CD4-positive, alpha-beta T cell treated with Interleukin-12 subunit alpha and Interleukin-12 subunit beta, for 1 hour (primary cell): ENCODE results near the gene TMEM256.

Experiments used
- DNase-seq: peaks from one replicate; pipeline ENCODE4 v3.0.0-alpha.2; 2020

Gene TMEM256

DNA sequence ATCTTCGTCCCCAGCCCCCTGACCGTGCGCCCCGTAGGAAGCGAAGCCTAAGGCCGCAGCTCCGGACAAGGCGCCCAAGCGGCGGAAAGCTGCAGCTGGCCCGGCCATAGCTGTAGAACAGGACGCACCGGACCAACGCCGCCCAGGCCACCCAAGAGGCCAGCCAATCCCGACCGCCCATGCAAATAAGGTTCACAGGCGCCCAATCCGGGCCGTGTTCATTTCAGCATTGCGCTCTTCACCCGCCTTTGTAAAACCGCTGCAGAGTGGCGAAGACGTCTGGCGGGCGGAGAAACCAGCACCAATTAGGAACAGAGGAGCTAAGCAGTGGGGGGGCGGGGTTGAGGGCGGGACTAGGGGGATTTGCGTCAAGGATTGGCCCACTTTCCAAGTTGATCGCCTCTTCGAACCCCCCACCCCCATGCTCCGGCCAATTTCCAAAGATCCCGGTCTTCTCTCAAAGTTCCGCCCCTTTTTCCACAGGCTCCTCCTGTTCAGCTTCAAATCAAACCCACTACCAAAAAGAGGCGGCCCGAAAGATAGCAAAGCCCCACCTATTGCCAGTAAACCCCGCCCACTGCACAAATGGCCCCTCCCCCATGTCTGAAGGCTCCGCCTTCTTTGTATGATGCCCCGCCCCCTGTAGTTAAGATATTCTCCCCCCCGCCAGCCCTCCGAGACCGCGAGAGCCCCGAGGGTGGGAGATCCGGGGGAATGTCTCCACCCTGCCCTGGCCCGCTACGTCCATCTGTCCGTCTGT is at the start of gene TMEM256:
TMEM256 (minus strand) TSS at position 121 of the 760 bp plus-strand sequence; CDS start at position 108, 13 bp downstream.
- DNase-seq, result peak; percentile 97

- no peak for DNase-seq
These were observed 44.6 kb upstream of the TMEM256 start for GRCh38 chr17:7448461-7448860.

- peak; percentile 48 for DNase-seq
These were observed 41.7 kb upstream of the TMEM256 start for GRCh38 chr17:7445619-7445968.

- DNase-seq, result no peak
These were observed 41.1 kb upstream of the TMEM256 start, which contains the start of gene CHRNB1 for GRCh38 chr17:7444682-7445618. Gene CHRNB1, plus strand, starts transcription at chr17:7445061. Its CDS starts 67 bp downstream, at chr17:7445128.

GRCh38 chr17:7443499-7444485 is 39.9 kb upstream of the TMEM256 start:
- DNase-seq, result no peak

GRCh38 chr17:7442142-7442541 is 38.2 kb upstream of the TMEM256 start:
- no peak for DNase-seq

GRCh38 chr17:7441266-7441665 is 37.4 kb upstream of the TMEM256 start:
- no peak for DNase-seq

DNA sequence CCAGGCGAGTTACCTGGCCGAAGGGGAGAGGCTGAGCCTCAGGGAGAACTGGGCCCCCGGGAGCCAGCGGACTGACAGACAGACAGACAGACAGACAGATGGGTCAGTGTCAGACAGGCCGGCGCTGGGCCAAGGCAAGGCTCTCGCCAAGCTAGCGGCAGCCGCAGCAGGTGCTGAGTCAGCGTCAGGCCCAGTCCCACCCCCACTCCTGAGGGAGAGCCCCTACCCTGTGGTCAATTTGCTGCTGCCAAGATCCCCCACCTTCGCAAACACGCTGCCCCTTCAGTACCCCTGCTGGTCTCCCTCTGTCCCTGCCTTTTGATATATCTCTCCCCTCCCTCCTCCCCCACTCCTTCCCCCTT is 36.9 kb upstream of the TMEM256 start:
- no peak for DNase-seq

GRCh38 chr17:7440113-7440833 is 36.4 kb upstream of the TMEM256 start:
- DNase-seq, result peak; percentile 35

DNA sequence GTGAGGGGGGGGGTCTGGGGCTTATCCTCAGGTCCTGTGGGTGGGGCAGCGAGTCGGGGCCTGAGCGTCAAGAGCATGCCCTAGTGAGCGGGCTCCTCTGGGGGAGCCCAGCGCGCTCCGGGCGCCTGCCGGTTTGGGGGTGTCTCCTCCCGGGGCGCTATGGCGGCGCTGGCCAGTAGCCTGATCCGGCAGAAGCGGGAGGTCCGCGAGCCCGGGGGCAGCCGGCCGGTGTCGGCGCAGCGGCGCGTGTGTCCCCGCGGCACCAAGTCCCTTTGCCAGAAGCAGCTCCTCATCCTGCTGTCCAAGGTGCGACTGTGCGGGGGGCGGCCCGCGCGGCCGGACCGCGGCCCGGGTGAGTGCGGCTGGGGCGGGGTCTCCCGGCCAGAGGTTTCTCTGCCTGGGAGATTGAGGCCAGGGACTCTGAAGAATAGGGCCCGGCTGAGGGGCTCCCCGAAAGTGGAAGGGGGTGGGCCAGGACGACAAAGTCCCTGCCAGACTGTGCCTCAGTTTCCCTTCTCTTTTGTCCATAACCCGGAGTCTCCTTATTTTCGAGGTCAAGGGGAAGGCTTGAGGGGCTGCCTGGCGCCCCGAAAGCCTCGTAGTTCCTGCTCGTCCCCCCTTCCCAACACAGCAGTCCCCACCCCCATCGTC is 35.7 kb upstream of the TMEM256 start, which contains the start of gene FGF11:
FGF11 (plus strand) TSS at position 51 of the 651 bp plus-strand sequence; CDS start at position 160, 109 bp downstream.
- DNase-seq, result no peak

DNA sequence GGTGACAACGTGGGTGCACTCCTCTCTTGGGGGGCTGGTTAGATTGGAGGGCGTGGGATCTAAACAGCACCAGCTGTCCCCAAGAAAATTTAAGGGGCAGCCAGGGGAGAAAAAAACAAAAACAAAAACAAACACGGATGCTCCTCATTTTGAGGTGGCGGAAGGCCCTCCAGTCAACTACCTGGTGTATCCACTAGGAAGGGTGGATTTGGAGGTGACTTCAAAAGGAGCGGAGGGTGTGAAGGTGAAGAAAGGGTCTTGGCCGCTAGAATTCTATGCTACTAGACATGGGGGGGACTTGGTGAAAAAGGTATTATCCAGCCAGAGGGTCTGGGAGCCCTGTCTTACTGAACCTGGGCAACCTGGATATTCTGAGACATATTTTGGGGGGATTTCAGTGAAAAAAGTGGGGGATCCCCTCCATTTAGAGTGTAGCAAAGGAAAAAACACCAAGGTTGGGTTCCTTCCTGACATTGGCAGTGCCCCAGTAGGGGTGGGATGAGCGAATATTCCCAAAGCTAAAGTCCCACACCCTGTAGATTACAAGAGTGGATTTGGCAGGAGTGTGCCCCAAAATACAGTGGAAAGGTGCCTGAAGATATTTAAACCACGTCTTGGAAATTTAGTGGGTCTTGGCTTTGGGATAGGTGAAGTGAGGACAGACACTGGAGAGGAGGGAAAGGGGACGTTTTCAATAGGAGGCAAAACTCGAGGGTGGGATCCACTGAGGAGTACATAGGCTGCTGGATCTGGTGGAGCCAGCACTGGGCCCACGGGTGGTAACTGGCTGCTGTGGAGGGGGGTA is 35.0 kb upstream of the TMEM256 start:
- no peak for DNase-seq

DNA sequence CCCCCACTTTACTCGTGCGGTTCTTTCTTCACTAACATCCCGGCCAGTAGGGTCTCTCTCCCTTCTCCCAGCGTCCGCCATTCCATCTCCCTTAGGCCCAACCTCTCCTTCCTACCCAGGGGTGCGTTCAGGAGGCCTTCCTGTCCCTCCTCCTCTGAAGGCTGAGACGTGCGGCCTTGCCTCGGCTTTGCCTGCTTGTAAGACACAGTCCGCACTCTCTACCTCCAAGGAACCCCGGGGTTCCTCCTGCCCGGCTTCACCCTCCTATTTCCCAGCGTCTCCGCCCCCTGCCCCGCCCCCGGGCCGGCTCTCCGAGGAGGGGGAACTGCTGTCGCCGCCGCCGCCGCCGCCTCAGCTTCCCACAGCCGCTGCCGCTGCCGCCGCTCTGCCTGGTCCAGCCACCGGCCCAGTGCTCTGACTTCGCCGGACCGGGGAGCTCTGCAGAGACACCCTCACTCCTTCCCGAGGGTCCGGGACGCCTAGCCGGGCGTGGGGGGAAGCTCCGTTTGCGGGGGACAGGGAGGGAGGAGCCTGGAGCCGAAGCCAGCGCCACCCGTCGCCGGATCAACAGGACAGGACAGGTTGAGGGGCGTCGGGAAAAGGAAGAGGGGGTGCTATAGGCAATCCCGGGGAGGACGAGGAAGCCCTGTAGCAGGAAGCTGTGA is 34.2 kb upstream of the TMEM256 start:
- peak; percentile 57 for DNase-seq

DNA sequence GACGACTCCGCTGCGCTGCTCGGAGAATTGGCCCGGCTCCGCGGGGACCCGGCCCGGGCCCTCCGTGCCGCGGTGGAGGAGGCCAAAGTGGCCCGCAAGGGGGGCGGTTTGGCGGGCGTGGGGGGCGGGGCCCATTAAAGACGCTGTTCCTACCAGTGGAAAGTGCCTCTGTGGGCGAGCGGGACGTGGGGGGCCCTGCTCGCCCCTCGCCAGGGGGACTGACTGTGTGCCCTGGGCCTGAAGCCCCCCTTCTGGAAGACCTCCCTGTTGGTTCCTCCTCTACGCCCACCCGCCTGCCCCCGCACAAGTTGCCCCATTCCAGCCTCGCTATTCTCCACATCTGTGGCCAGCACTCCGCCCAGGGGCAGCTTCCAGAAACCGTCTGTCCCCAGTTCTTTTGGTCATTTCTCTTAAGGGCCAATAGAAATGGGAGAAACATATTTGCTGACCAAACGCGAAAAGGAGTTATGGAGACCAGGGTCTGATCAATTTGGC is 33.5 kb upstream of the TMEM256 start:
- DNase-seq, result no peak

GRCh38 chr17:7436556-7437368 is 32.9 kb upstream of the TMEM256 start:
- peak; percentile 87 for DNase-seq

DNA sequence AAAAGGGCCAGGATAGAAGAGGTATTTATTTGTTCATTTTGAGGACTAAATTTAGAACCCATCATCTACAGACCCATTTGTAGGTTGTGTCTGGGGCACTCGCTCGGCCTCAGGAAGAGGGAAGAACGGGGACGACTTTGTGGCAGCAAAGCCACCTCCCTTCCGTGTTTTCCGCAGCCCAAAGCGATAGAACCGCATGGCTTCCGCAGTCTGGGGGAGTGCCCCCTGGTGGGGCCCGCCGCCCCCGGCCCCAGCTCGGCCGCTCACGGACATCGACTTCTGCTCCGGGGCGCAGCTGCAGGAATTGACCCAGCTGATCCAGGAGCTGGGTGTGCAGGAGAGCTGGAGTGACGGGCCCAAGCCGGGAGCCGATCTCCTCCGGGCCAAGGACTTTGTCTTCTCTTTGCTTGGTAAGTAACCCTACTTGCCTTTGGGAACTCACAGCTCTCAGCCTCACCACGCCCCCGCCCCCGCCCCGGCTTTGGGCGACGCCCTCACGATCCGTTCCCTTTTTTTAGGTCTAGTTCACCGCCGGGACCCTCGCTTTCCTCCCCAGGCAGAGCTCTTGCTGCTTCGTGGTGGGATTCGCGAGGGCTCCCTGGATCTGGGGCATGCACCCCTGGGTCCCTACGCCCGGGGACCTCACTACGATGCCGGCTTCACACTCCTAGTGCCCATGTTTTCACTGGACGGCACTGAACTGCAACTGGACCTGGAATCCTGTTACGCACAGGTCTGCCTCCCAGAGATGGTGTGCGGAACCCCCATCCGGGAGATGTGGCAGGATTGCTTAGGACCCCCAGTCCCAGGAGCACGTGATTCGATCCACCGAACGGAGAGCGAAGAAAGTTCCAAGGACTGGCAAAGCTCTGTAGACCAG is 32.0 kb upstream of the TMEM256 start:
- peak; percentile 57 for DNase-seq

GRCh38 chr17:7432296-7432695 is 28.4 kb upstream of the TMEM256 start:
- no peak for DNase-seq

DNA sequence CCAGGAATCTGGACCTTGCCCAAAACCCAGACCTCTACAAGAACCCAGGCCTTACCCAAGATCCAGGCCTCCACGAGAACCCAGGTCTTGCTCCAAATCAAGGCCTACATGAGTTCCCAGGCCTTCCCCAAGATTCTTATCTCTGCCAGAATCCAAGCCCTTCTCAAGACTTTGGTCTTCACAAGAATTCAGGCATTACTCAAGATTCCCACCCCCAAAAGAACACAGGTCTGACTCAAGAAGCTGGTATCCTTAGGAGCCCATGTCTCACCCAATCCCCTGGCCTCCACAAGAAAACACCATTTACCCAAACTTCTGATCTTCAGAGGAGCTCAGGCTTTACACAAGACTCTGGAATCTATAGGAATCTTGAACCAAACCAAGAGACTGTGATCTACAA is 27.3 kb upstream of the TMEM256 start:
- no peak for DNase-seq

DNA sequence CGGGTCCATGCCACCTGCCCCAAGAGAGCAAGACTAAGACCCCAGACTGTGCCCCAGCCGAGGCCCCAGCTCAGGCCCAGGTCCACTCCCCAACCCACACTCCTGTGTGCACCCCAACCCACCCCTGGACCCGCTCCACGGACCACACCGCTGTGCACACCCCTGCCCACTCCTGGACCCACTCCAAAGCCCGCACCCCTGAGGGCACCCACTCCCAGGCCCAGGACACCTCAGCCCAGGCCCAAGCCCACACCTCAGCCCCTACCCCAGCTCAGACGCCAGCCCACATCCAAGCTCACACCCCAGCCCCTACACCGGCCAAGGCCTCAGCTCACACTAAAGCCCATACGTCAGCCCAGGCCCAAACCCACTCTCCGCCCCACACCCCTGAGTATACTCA is 25.8 kb upstream of the TMEM256 start:
- DNase-seq, result no peak
